HG03354 (cell line): ENCODE results near the gene PPP1R12C.
A peak's percentile ranks its signal among the peaks of the same experiment; 100 is the strongest.
"Not testable (repeated sequence)": the region's sequence is repeated elsewhere in the genome, so short reads cannot be mapped to it uniquely, and the experiment has no call there.

Source experiments
- ATAC-seq: cut with Tn5 transposase; IDR thresholded peaks from one replicate; pipeline ENCODE4 v1.9.1; 2021; ENCODE audit warnings: mild to moderate bottlenecking; ENCODE audit not compliant: unreplicated experiment, poor library complexity, severe bottlenecking

PPP1R12C gene

GRCh38 chr19:55116859-55117662 is at the start of gene PPP1R12C:
PPP1R12C (minus strand) TSS chr19:55117637; CDS start chr19:55117543, 94 bp downstream.
- ATAC-seq = no peak

GRCh38 chr19:55166530-55167268 is 49.3 kb upstream of the PPP1R12C start, which contains the start of gene DNAAF3:
DNAAF3 (minus strand) TSS chr19:55166613; CDS start chr19:55166413, 200 bp downstream.
- peak; percentile 88 for ATAC-seq

- peak; percentile 34 for ATAC-seq
These were observed 48.6 kb upstream of the PPP1R12C start for GRCh38 chr19:55165952-55166529.

- ATAC-seq = no peak
These were observed 44.3 kb upstream of the PPP1R12C start for GRCh38 chr19:55161571-55162322.

DNA sequence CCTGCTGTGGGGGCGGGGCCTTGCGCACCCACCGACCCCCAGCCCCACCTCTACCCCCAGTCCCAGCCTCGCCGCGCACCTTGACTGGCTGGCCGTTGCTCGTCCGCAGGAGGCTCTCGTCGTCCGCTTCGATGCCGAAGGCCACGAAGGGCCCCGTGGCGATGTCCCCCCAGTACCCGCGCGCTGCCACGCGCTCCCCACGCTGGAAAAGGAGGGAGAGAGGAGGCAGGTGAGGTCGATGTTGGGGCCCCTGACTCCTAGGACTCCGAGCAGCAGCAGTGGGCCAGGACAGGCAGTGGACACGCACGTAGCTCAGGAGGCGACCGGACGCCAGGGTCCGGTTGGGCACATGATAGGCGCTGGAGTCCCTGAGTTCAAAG is 43.5 kb upstream of the PPP1R12C start:
- no peak for ATAC-seq

DNA sequence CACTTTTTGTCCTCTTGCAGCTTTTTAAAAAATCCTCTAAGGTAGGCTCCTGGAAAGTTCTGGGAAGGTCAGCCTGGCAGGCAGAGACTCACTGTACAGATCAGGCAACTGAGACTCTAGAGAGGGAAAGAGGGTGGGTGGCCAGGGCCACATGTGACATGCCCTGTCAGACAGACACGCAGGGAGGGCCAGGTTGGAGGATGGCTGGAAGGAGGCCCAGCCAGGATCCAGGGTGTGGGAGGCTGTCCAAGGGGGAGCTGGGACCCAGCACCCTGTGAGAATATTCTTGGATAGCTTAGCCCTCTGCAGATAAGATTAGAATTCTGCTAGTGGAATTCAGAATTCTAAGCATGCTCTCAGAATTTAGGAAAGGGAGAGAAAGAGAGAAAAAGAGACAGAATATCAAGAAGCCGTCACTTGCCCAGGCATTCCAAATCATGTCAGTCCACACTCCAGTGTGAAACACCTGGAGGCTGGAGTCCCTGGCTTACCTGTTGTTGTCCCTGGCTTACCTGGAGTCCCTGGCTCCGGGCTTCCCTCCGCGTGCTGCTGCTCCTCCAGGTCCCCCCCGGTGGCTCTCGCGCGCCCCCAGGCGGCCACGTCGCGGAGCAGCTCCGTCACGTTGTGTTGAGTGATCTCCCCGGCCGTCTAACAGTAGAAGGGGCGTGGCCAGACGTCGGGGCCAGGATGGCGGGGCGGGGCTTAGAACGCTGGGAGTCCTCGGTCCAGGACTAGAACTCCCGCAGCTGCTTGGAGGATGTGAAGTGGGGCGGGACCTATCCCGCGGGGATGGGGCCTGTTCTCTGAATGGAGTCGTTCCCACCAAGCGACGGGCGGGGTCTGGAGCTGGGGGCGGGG is 42.9 kb upstream of the PPP1R12C start:
- ATAC-seq = peak; percentile 76

- ATAC-seq = no peak
These were observed 41.7 kb upstream of the PPP1R12C start for GRCh38 chr19:55158848-55159749.

DNA sequence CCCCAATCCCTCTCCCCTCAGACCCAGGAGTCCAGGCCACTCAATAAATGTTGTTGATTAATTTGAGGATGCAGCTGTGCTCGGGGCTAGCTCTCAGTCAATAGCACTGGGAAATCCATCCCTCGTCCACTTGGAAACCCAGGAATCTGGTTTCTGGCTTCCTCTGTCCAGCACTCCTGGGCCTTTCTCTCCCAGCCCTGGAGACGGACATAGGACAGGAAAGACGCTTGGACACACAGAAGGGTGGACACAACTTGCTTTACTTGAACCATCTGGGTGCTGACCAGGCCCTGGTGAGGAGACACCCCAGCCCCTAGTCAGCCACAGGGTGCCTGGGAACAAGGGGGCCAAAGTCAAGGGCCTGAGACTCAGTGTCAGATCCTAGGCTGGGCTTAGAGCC is 41.0 kb upstream of the PPP1R12C start:
- no peak for ATAC-seq

- no peak for ATAC-seq
These were observed 39.8 kb upstream of the PPP1R12C start, which contains the start of gene TNNI3 for GRCh38 chr19:55157064-55157908. TNNI3 (minus strand) TSS chr19:55157732; CDS start chr19:55157589, 143 bp downstream.

DNA sequence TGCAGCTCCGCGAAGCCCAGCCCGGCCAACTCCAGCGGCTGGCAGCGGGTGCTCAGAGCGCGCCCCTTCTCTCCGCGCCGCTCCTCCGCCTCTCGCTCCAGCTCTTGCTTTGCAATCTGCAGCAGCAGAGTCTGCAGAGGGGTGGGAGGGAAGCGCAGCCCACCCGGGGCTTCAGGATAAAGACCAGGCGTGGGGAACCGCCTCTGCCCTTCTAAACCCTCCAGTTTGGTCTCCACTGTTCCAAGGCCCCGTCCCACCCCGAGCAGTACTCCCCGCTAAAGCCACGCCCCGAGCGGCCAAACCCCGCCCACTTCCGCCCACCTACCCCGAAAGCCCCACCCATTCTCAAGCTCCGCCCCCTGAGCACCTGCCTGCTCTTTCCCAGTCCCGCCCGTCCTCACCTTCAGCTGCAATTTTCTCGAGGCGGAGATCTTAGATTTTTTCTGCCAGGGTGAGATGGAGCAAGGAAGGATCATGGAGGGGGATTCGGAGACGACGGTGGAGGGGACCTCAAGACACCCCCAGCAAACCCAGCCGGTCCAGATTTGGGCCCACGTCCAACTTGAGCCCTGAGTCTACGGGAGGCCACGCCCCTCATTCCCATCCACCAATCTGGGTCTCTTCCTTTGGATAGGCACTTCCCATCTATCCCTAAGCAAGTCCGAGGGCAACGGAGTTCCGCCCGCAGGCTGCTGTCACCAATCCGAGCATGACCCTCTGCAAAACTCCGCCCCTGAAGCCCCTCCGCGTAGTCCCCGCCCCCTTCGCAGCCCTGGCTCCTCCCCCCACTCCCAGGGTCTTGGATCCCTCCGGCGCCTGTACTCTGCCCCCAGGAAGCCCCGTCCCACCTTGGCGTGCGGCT is 39.0 kb upstream of the PPP1R12C start:
- no peak for ATAC-seq

DNA sequence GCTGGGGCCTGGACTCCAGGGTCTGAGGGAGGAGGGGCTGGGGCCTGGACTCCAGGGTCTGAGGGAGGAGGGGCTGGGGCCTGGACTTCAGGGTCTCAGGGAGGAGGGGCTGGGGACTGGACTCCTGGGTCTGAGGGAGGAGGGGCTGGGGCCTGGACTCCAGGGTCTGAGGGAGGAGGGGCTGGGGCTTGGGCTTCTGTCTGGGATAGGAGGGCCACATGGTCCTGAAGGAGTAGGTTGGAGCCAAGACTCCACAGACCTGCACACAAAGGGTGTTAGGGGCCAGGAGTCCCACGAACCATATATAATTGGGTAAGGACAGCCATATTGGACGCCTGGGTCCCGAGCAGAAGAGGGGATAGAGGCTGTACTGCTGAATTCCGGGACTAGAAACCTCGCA is 38.3 kb upstream of the PPP1R12C start:
- not testable (repeated sequence) for ATAC-seq

GRCh38 chr19:55153652-55154264 is 36.3 kb upstream of the PPP1R12C start:
- ATAC-seq = no peak

GRCh38 chr19:55152017-55152416 is 34.6 kb upstream of the PPP1R12C start:
- ATAC-seq = no peak

DNA sequence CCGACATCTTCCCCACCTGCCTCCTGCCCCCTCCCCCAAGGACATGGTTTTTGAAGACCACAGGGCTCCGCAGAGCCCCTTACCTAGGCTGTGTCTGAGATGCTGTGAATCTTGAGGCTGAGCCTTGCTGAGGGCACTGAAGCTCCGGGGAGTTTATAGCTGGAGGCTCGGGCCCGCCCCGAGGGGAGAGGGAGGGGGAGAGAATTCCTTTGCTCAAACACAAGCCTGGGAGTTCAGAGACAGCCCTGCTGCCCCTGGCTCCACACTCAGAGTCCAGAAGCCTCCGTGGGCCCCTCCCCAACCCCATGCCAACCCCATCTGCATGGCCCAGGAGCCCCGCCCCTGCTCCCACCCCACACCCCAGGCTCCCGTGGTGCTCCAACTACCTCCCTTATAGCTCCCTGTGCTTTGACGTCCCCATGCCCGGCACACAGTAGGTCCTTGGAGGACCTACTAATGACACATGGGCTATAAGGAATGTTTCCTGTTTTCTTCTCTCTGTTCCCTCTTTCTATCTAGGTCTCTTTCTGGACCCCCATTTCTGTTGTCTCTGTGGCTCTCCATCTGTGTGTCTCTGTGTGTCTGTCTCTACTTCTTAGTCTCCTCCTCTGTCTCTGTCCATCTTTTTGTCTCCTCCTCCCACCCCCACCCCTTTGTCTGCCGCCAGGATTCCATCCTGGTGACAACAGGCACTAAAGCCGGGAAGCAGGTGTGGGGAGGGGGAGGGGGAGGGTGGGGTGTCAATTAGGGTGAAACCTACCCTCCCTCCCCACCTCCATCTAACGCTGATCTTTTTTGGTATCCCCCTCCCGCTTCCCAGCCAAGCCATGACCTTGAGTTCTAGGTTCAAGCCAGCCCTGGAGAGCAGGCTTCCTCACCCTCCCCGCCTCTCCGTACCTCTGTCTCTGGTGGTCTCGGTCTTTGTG is 31.9 kb upstream of the PPP1R12C start, which contains the start of gene TNNT1:
Gene TNNT1 (minus strand): TSS at position 129 of the 926 bp plus-strand sequence. CDS start 2,049 bp downstream, outside the sequence.
- ATAC-seq = no peak
